CD14-positive monocyte (primary cell): Measurements from ENCODE around the gene OPN1MW2. TPM values are rescaled to one million over a fixed set of nuclear protein-coding genes. Genes with fewer than 3 reads are reported as not detected.
A peak's percentile ranks its signal among the peaks of the same experiment; 100 is the strongest.
"Not testable (repeated sequence)": the region's sequence is repeated elsewhere in the genome, so short reads cannot be mapped to it uniquely, and the experiment has no call there.

Experiments
- DNase-seq, 3 donors: peaks; one replicate each; pipeline ENCODE4 v3.0.0-alpha.2; 2011 to 2022
- H2AFZ ChIP-seq: 2 replicates; pipeline ENCODE4 v1.6.0; 2012; ENCODE audit warnings: mild to moderate bottlenecking, low read depth, low read length, inconsistent platforms; ENCODE audit not compliant: insufficient read depth, poor library complexity, severe bottlenecking
- H3K27ac ChIP-seq, 2 donors: 1 replicate in 1 of 2; 2 replicates in 1 of 2; pipeline ENCODE4 v1.5.1; 2012 to 2013; ENCODE audit warnings: low read length in 2 of 2, control low read depth in 1 of 2, inconsistent platforms in 1 of 2, low read depth in 1 of 2, mild to moderate bottlenecking in 1 of 2
- H3K27me3 ChIP-seq, 2 donors: one replicate each; pipeline versions ENCODE4 v1.6.0 to v1.6.1; 2011 to 2013; ENCODE audit warnings: low read length in 2 of 2; ENCODE audit not compliant: control insufficient read depth in 2 of 2, insufficient read depth in 2 of 2
- H3K36me3 ChIP-seq, 2 donors: replicated peaks in 1 of 2; 1 replicate in 1 of 2; 2 replicates in 1 of 2; pipeline versions ENCODE4 v1.5.1 to v1.6.1; 2012 to 2013; ENCODE audit warnings: low read length in 2 of 2, control low read depth in 1 of 2, inconsistent platforms in 1 of 2, mild to moderate bottlenecking in 1 of 2; ENCODE audit not compliant: insufficient read depth in 2 of 2, control insufficient read depth in 1 of 2
- H3K4me1 ChIP-seq, 2 donors: 1 replicate in 1 of 2; 2 replicates in 1 of 2; pipeline versions ENCODE4 v1.5.1 to v1.6.1; 2012 to 2013; ENCODE audit warnings: low read length in 2 of 2, control low read depth in 1 of 2, inconsistent platforms in 1 of 2, mild to moderate bottlenecking in 1 of 2, moderate library complexity in 1 of 2; ENCODE audit not compliant: insufficient read depth in 2 of 2, control insufficient read depth in 1 of 2
- H3K4me2 ChIP-seq: replicated peaks from 2 replicates; pipeline ENCODE3; 2012; ENCODE audit warnings: low read length, moderate library complexity, mild to moderate bottlenecking; ENCODE audit not compliant: poor library complexity, severe bottlenecking; ENCODE audit errors: extremely low read depth
- H3K4me3 ChIP-seq, 3 experiments: fragments of 200-600 bp in 1 of 3; sonication (generic) in 1 of 3; replicated peaks in 1 of 3; 1 replicate in 2 of 3; 2 replicates in 1 of 3; pipeline ENCODE4 v1.5.1; 2011 to 2013; ENCODE audit warnings: low read length in 3 of 3, mild to moderate bottlenecking in 3 of 3, control low read depth in 2 of 3, low read depth in 2 of 3, inconsistent platforms in 1 of 3, moderate library complexity in 1 of 3
- H3K79me2 ChIP-seq: 2 replicates; pipeline ENCODE4 v1.6.0; 2012; ENCODE audit warnings: mild to moderate bottlenecking, control low read depth, inconsistent platforms, low read length, moderate library complexity; ENCODE audit not compliant: insufficient read depth
- H3K9ac ChIP-seq: 2 replicates; pipeline ENCODE4 v1.6.0; 2017; ENCODE audit warnings: low read length, mild to moderate bottlenecking; ENCODE audit not compliant: insufficient read depth, poor library complexity, severe bottlenecking
- H3K9me3 ChIP-seq, 2 donors: replicated peaks in 1 of 2; 1 replicate in 1 of 2; 2 replicates in 1 of 2; pipeline versions ENCODE4 v1.5.1 to v1.6.1; 2012 to 2013; ENCODE audit warnings: low read length in 2 of 2, control low read depth in 1 of 2; ENCODE audit not compliant: control insufficient read depth in 1 of 2, insufficient read depth in 1 of 2
- H4K20me1 ChIP-seq: 2 replicates; pipeline ENCODE4 v1.6.0; 2012; ENCODE audit warnings: mild to moderate bottlenecking, low read length, control low read depth, moderate library complexity; ENCODE audit not compliant: insufficient read depth
- H3K27ac Mint-ChIP-seq, 7 donors: one replicate each; pipeline ENCODE4 v1.8.0; 2020; ENCODE audit warnings: mild to moderate bottlenecking in 7 of 7, mixed read lengths in 7 of 7, moderate library complexity in 6 of 7, inconsistent platforms in 2 of 7
- H3K27me3 Mint-ChIP-seq, 3 donors: one replicate each; pipeline ENCODE4 v1.8.0; 2021 to 2022; ENCODE audit warnings: low read depth in 3 of 3, mild to moderate bottlenecking in 3 of 3, mixed read lengths in 3 of 3, moderate library complexity in 3 of 3, inconsistent platforms in 1 of 3
- H3K36me3 Mint-ChIP-seq, 2 donors: one replicate each; pipeline ENCODE4 v1.8.0; 2020; ENCODE audit warnings: mixed read lengths in 2 of 2, inconsistent platforms in 1 of 2, mild to moderate bottlenecking in 1 of 2
- H3K4me1 Mint-ChIP-seq: one replicate; pipeline ENCODE4 v1.8.0; 2020; ENCODE audit warnings: mild to moderate bottlenecking, mixed read lengths
- H3K4me3 Mint-ChIP-seq, 2 donors: one replicate each; pipeline ENCODE4 v1.8.0; 2020; ENCODE audit warnings: mild to moderate bottlenecking in 2 of 2, mixed read lengths in 2 of 2, moderate library complexity in 1 of 2
- H3K9me3 Mint-ChIP-seq, 7 donors: one replicate each; pipeline ENCODE4 v1.8.0; 2020 to 2022; ENCODE audit warnings: mixed read lengths in 7 of 7, mild to moderate bottlenecking in 6 of 7, moderate library complexity in 6 of 7, inconsistent platforms in 2 of 7
- WGBS: methylation state at CpG from one replicate; pipeline ENCODE4 v1.1.5; 2013; ENCODE audit warnings: missing lambda C conversion rate; ENCODE audit not compliant: insufficient coverage; 5-methylcytosine and 5-hydroxymethylcytosine counted together
- intact Hi-C, 2 donors: fragments of 100-400 bp; cut with micrococcal nuclease; formaldehyde crosslinking; loops; one replicate each; pipeline versions ENCODE4 v1.15.0 to v1.15.1; 2023
- polyA plus RNA-seq, 3 donors: library from polyadenylated mRNA; depleted of rRNA in 1 of 3; unstranded in 2 of 3; stranded (reverse) in 1 of 3; fragments of 300-500 nt in 2 of 3; fragments of >200 nt in 1 of 3; fragmentation: Illumina TruSeq in 2 of 3; gene quantifications; 1 replicate in 2 of 3; 2 replicates in 1 of 3; pipeline ENCODE4 v1.2.3, GENCODE V29; 2012 to 2021

The OPN1MW2 gene
- polyA plus RNA-seq, 3 donors = not detected

- H3K4me1 ChIP-seq, H3K9me3 Mint-ChIP-seq, H3K4me3 Mint-ChIP-seq, H2AFZ ChIP-seq, H3K27ac ChIP-seq, H3K4me1 Mint-ChIP-seq, H3K4me2 ChIP-seq, H3K4me3 ChIP-seq, H3K9ac ChIP-seq, H3K27me3 Mint-ChIP-seq, intact Hi-C loops, H3K9me3 ChIP-seq, H4K20me1 ChIP-seq, H3K36me3 ChIP-seq, H3K36me3 Mint-ChIP-seq, H3K27ac Mint-ChIP-seq, H3K79me2 ChIP-seq, H3K27me3 ChIP-seq, DNase-seq: not testable (repeated sequence)
- no CpG with 5 or more reads among the region's 21 CpGs for WGBS
Observed at GRCh38 chrX:154209670-154210418, 9.7 kb upstream of the OPN1MW2 start.

GRCh38 chrX:154211057-154211456 is 8.5 kb upstream of the OPN1MW2 start:
- H3K79me2 ChIP-seq, H3K4me1 ChIP-seq, H4K20me1 ChIP-seq, H3K9ac ChIP-seq, H3K4me3 Mint-ChIP-seq, H2AFZ ChIP-seq, H3K36me3 ChIP-seq, H3K27me3 Mint-ChIP-seq, H3K9me3 ChIP-seq, H3K4me2 ChIP-seq, DNase-seq, H3K27me3 ChIP-seq, H3K9me3 Mint-ChIP-seq, intact Hi-C loops, H3K4me3 ChIP-seq, H3K27ac ChIP-seq, H3K36me3 Mint-ChIP-seq, H3K4me1 Mint-ChIP-seq: not testable (repeated sequence)
- WGBS = no CpG with 5 or more reads among the region's 9 CpGs
- H3K27ac Mint-ChIP-seq = peak overlapping the region in 3 of 7 donors; percentile 52 to 86 (median 68)

GRCh38 chrX:154211499-154211898 is 8.1 kb upstream of the OPN1MW2 start:
- H3K9me3 ChIP-seq, intact Hi-C loops, H3K4me2 ChIP-seq, H3K9ac ChIP-seq, H3K27me3 ChIP-seq, H2AFZ ChIP-seq, H3K27me3 Mint-ChIP-seq, H3K4me3 Mint-ChIP-seq, H3K36me3 ChIP-seq, H3K4me1 Mint-ChIP-seq, H3K9me3 Mint-ChIP-seq, H3K4me3 ChIP-seq, DNase-seq, H3K4me1 ChIP-seq, H3K27ac ChIP-seq, H4K20me1 ChIP-seq, H3K36me3 Mint-ChIP-seq, H3K79me2 ChIP-seq: not testable (repeated sequence)
- WGBS = no CpG with 5 or more reads among the region's 10 CpGs
- H3K27ac Mint-ChIP-seq = peak overlapping the region in 1 of 7 donors; percentile 68

- H3K9me3 ChIP-seq, H3K9me3 Mint-ChIP-seq, H3K4me1 ChIP-seq, H3K4me3 Mint-ChIP-seq, H3K9ac ChIP-seq, H4K20me1 ChIP-seq, H3K36me3 ChIP-seq, H3K79me2 ChIP-seq, H3K4me2 ChIP-seq, intact Hi-C loops, H3K27ac ChIP-seq, H2AFZ ChIP-seq, H3K4me3 ChIP-seq, H3K27me3 Mint-ChIP-seq, H3K27ac Mint-ChIP-seq, DNase-seq, H3K4me1 Mint-ChIP-seq, H3K27me3 ChIP-seq, H3K36me3 Mint-ChIP-seq: not testable (repeated sequence)
- WGBS = no CpG with 5 or more reads among the region's 6 CpGs
Observed at GRCh38 chrX:154225292-154225691, 5.7 kb downstream of the OPN1MW2 start.
